Mesendoderm (in vitro differentiated cells): Measurements from ENCODE around the gene RRP1.
A peak's percentile ranks its signal among the peaks of the same experiment; 100 is the strongest.

ENCODE experiments used
- DNase-seq: peaks from one replicate; pipeline ENCODE4 v3.0.0; 2013
- H2AK5ac ChIP-seq: 2 replicates; pipeline ENCODE4 v1.6.1; 2013; ENCODE audit warnings: low read length, inconsistent platforms
- H2BK120ac ChIP-seq: 2 replicates; pipeline ENCODE4 v1.6.1; 2013; ENCODE audit warnings: low read depth, mild to moderate bottlenecking, low read length, moderate library complexity, mixed read lengths
- H2BK15ac ChIP-seq: replicated peaks from 2 replicates; pipeline ENCODE4 v1.6.1; 2013; ENCODE audit warnings: low read depth, mild to moderate bottlenecking, moderate library complexity
- H2BK5ac ChIP-seq: 2 replicates; pipeline ENCODE4 v1.6.1; 2013; ENCODE audit warnings: low read length, inconsistent platforms
- H3K18ac ChIP-seq: 2 replicates; pipeline ENCODE4 v1.6.1; 2013; ENCODE audit warnings: mild to moderate bottlenecking, low read length, mixed read lengths
- H3K23ac ChIP-seq: one replicate; pipeline ENCODE4 v1.6.1; 2013; ENCODE audit warnings: low read length
- H3K27ac ChIP-seq: 2 replicates; pipeline ENCODE4 v1.5.1; 2013; ENCODE audit warnings: low read depth, mild to moderate bottlenecking, inconsistent platforms, low read length, moderate library complexity
- H3K27me3 ChIP-seq: 2 replicates; pipeline ENCODE4 v1.6.1; 2013; ENCODE audit warnings: low read length, control low read depth, mild to moderate bottlenecking, inconsistent platforms; ENCODE audit not compliant: insufficient read depth, poor library complexity
- H3K36me3 ChIP-seq: 2 replicates; pipeline ENCODE4 v1.6.1; 2013; ENCODE audit warnings: low read length, inconsistent platforms; ENCODE audit not compliant: control insufficient read depth, insufficient read depth
- H3K4ac ChIP-seq: one replicate; pipeline ENCODE4 v1.6.1; 2013; ENCODE audit warnings: low read depth, mild to moderate bottlenecking, low read length, moderate library complexity
- H3K4me1 ChIP-seq: 2 replicates; pipeline ENCODE4 v1.6.1; 2013; ENCODE audit warnings: low read depth, low read length, inconsistent platforms; ENCODE audit not compliant: control insufficient read depth
- H3K4me2 ChIP-seq: 2 replicates; pipeline ENCODE4 v1.6.1; 2013; ENCODE audit warnings: low read length
- H3K4me3 ChIP-seq: 2 replicates; pipeline ENCODE4 v1.5.1; 2013; ENCODE audit warnings: mild to moderate bottlenecking, low read length
- H3K56ac ChIP-seq: one replicate; pipeline ENCODE4 v1.6.1; 2013; ENCODE audit warnings: low read length
- H3K79me1 ChIP-seq: 2 replicates; pipeline ENCODE4 v1.6.1; 2013; ENCODE audit warnings: low read length, inconsistent platforms
- H3K79me2 ChIP-seq: 2 replicates; pipeline ENCODE4 v1.6.1; 2013; ENCODE audit warnings: mild to moderate bottlenecking, low read length; ENCODE audit not compliant: control insufficient read depth, insufficient read depth
- H3K9ac ChIP-seq: 2 replicates; pipeline ENCODE4 v1.6.1; 2013; ENCODE audit warnings: low read length, inconsistent platforms
- H4K5ac ChIP-seq: one replicate; pipeline ENCODE4 v1.6.1; 2013; ENCODE audit warnings: low read length
- H4K8ac ChIP-seq: one replicate; pipeline ENCODE4 v1.6.1; 2013; ENCODE audit warnings: low read depth, mild to moderate bottlenecking, control low read depth, low read length, moderate library complexity
- WGBS: extraction: QIAGEN DNeasy Blood & Tissue Kit; methylation state at CpG from one replicate; pipeline ENCODE4 v1.1.7; 2013; ENCODE audit warnings: low lambda C conversion rate, missing lambda C conversion rate; ENCODE audit not compliant: insufficient coverage; ENCODE audit errors: extremely low coverage; 5-methylcytosine and 5-hydroxymethylcytosine counted together

RRP1 gene

DNA sequence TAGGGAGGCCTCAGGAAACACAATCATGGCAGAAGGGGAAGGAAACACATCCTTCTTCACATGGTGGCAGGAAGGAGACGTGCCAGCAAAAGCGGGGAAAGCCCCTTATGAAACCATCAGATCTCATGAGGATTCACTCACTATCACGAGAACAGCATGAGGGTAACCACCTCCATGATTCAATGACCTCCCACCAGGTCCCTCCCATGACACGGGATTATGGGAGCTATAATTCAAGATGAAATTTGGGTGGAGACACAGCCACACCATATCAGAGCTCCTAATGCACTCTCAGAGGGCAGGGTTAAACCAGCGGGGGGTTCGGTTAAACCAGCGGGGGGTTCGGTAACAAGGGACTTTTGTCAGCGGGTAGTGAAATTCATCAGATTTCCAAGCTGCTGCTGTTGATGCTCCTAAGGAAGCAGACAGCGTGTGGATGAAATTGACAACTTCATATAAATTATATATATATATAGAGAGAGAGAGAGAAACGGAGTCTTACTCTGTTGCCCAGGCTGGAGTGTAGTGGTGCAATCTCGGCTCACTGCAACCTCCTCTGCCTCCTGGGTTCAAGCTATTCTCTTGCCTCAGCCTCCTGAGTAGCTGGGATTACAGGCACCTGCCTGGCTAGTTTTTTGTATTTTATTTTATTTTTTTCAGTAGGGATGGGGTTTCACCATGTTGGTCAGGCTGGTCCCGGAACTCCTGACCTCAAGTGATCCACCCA is 17.5 kb upstream of the RRP1 start:
- Histone ChIP-seq H2BK5ac (no peak overlapping the region), H3K9ac (no peak overlapping the region), H4K5ac (no peak overlapping the region), H3K18ac (no peak overlapping the region), H3K27me3 (no peaks in the 10 kb centered on the region), H3K4me2 (no peak overlapping the region), H4K8ac (no peak overlapping the region), H3K36me3 (peaks cover 4% of the 10 kb centered on the region), H3K79me2 (peaks cover 10% of the 10 kb centered on the region), H3K23ac (no peak overlapping the region), H3K79me1 (peaks cover 8% of the 10 kb centered on the region), H3K4me1 (peaks cover 5% of the 10 kb centered on the region), H3K56ac (no peak overlapping the region), H2AK5ac (no peak overlapping the region), H3K4me3 (no peak overlapping the region), H2BK120ac (no peak overlapping the region), H3K27ac (no peak overlapping the region), H3K4ac (no peak overlapping the region), H2BK15ac (no peak overlapping the region)
- no CpG with 5 or more reads among the region's 13 CpGs for WGBS
- DNase-seq = no peak

DNA sequence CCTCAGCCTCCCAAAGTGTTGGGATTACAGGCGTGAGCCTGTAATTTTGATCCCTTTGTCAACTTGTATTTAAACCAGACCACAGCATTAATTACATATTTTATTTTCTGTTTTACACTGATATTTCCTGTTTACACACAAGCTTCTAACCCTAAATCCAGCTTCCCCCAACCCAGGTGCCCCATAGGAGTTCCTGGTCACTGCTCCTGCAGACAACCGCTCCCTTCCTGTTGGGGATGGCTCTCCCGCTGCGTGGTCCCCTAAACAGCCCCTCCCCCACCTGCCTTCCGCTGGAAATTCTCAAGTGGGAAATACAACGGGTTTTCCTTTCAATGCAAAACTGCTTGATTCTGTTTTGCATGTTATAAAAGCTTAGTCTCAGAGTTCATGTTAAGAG is 17.0 kb upstream of the RRP1 start:
- Histone ChIP-seq H3K18ac (no peak overlapping the region), H2AK5ac (no peak overlapping the region), H3K27ac (no peak overlapping the region), H2BK15ac (no peak overlapping the region), H3K4me3 (no peak overlapping the region), H3K4me2 (no peak overlapping the region), H3K23ac (no peak overlapping the region), H3K27me3 (no peaks in the 10 kb centered on the region), H3K56ac (no peak overlapping the region), H2BK120ac (no peak overlapping the region), H2BK5ac (no peak overlapping the region), H3K79me2 (peaks cover 10% of the 10 kb centered on the region), H4K8ac (no peak overlapping the region), H4K5ac (no peak overlapping the region), H3K4me1 (peaks cover 5% of the 10 kb centered on the region), H3K79me1 (peaks cover 8% of the 10 kb centered on the region), H3K36me3 (peaks cover 4% of the 10 kb centered on the region), H3K9ac (no peak overlapping the region), H3K4ac (no peak overlapping the region)
- no CpG with 5 or more reads among the region's 6 CpGs for WGBS
- no peak for DNase-seq

DNA sequence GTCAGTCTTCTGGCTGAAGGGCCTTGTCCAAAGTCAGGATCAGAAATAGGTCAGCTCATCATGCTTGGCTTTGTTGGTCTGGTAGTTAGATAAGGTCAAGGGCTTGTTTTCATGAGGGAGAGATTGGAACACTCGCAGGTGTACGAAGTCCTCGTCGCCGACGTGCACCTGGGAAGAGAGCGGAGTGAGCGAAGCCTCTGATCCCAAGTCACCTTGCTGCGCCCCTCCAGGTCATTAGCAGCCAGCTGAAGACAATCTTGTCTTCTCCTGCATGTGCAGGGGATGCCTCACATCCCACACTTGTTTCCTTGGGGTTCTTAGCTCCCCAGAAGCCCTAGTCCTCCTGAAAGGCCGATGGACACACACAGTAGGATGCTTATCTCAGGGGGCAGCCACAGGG is 15.2 kb upstream of the RRP1 start:
- Histone ChIP-seq H3K56ac (no peak overlapping the region), H3K9ac (no peak overlapping the region), H3K79me2 (peaks cover 10% of the 10 kb centered on the region), H3K36me3 (peaks cover 4% of the 10 kb centered on the region), H3K4me2 (no peak overlapping the region), H4K8ac (no peak overlapping the region), H2BK15ac (no peak overlapping the region), H3K4me1 (peaks cover 3% of the 10 kb centered on the region), H3K27me3 (no peaks in the 10 kb centered on the region), H4K5ac (no peak overlapping the region), H3K79me1 (peaks cover 8% of the 10 kb centered on the region), H2AK5ac (no peak overlapping the region), H3K27ac (no peak overlapping the region), H3K23ac (no peak overlapping the region), H3K18ac (no peak overlapping the region), H3K4ac (no peak overlapping the region), H3K4me3 (no peak overlapping the region), H2BK5ac (no peak overlapping the region), H2BK120ac (no peak overlapping the region)
- no peak for DNase-seq
- WGBS = no CpG with 5 or more reads among the region's 10 CpGs

DNA sequence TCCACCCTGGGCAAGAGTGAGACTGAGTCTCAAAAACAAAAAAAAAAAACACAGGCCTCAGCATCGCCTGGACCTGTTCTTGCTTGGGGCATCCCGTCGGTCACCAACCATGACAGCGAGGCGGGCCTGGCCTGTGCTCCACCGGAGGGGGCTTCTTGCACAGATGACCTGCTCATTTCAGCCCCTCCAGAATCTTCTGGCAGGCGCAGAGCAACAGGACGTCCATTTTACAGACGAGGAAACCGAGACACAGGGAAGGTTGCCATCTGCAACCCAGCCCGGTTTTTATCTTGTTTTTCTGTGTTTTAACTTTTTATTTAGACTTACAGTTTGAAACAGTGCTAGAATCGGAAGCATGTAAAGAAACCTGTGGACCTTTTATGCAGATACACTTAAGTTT is 14.2 kb upstream of the RRP1 start:
- Histone ChIP-seq H3K18ac (no peak overlapping the region), H3K4me3 (peak overlapping the region; percentile 83), H4K5ac (no peak overlapping the region), H2AK5ac (no peak overlapping the region), H3K23ac (no peak overlapping the region), H2BK5ac (no peak overlapping the region), H4K8ac (no peak overlapping the region), H3K9ac (peak overlapping the region; percentile 85), H3K4me1 (peaks cover 3% of the 10 kb centered on the region), H3K36me3 (peaks cover 4% of the 10 kb centered on the region), H3K79me1 (peaks cover 8% of the 10 kb centered on the region), H3K56ac (peak overlapping the region; percentile 84), H3K27me3 (no peaks in the 10 kb centered on the region), H3K4me2 (peak overlapping the region; percentile 81), H2BK120ac (no peak overlapping the region), H3K27ac (no peak overlapping the region), H2BK15ac (no peak overlapping the region), H3K4ac (no peak overlapping the region), H3K79me2 (peaks cover 10% of the 10 kb centered on the region)
- WGBS = no CpG with 5 or more reads among the region's 12 CpGs
- no peak for DNase-seq

- no CpG with 5 or more reads among the region's 71 CpGs for WGBS
- peak; percentile 82 for DNase-seq
- H3K4me3 ChIP-seq = peak within 1 kb of the TSS; percentile 83
Measured at GRCh38 chr21:43775795-43776430, 13.5 kb upstream of the RRP1 start, which contains the start of gene CSTB. CSTB (minus strand) TSS chr21:43776308; CDS start chr21:43776269, 39 bp downstream.

More at GRCh38 chr21:43775795-43776430, 13.5 kb upstream of the RRP1 start, which contains the start of gene CSTB:
- Histone ChIP-seq H3K4me1 (peaks cover 3% of the 10 kb centered on the region), H4K8ac (peak within 1 kb of the TSS; percentile 67), H3K18ac (peak within 1 kb of the TSS; percentile 86), H2BK120ac (peak within 1 kb of the TSS; percentile 40), H3K56ac (peak within 1 kb of the TSS; percentile 84), H3K27ac (peak within 1 kb of the TSS; percentile 31), H3K4me2 (peak within 1 kb of the TSS; percentile 81), H3K9ac (peak within 1 kb of the TSS; percentile 85), H4K5ac (no peak within 1 kb of the TSS), H3K79me2 (peaks cover 10% of the 10 kb centered on the region), H2BK15ac (no peak within 1 kb of the TSS), H2BK5ac (no peak within 1 kb of the TSS), H3K36me3 (peaks cover 4% of the 10 kb centered on the region), H3K23ac (no peak within 1 kb of the TSS), H3K79me1 (peaks cover 8% of the 10 kb centered on the region), H3K4ac (peak within 1 kb of the TSS; percentile 75), H2AK5ac (no peak within 1 kb of the TSS), H3K27me3 (no peaks in the 10 kb centered on the region)
